Stimulated activated CD4-positive, alpha-beta T cell treated with anti-CD3 and anti-CD28 coated beads, Interleukin-12 subunit alpha, Interleukin-12 subunit beta, amount 100 ng/mL, for 48 hours (primary cell): ENCODE data around the gene IL1RAPL1.
"Not testable (repeated sequence)": the region's sequence is repeated elsewhere in the genome, so short reads cannot be mapped to it uniquely, and the experiment has no call there.

ENCODE experiments used
- DNase-seq, 3 donors: peaks; one replicate each; pipeline ENCODE4 v3.0.0-alpha.2; 2020; ENCODE audit warnings: low read depth in 2 of 3, low spot score in 1 of 3

The IL1RAPL1 gene

DNA sequence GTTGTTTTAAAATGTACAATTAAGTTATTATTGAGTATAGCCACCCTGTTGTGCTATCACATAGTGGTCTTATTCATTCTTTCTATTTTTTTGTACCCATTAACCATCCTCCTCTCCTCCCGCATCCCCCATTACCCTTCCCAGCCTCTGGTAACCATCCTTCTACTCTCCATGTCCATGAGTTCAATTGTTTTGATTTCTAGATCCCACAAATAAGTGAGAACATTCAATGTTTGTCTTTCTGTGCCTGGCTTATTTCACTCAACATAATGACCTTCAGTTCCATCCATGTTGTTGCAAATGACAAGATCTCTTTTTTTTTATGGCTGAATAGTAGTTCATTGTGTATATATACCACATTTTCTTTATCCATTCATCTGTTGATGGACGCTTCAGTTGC lies 179.3 kb downstream of the IL1RAPL1 start:
- DNase-seq, result not testable (repeated sequence)

DNA sequence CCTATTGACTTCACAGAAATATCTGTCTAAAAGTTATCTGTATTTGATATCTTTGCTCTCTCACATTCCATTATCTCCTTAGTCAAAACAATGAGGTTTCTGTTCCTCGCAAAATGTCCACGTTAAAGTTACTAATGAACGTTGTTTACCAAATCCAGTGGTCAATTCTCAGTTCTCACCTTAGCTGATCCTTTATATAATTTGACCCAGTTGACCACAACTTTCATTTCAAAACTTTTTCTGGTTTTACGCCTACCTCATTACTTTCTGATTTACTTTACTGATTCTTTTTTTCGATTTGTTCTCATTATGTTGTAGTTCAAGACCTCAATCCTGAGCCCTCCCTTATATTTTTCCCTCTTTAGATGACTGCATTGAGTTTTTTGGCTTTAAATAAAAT lies 186.6 kb downstream of the IL1RAPL1 start:
- DNase-seq, result no peak

DNA sequence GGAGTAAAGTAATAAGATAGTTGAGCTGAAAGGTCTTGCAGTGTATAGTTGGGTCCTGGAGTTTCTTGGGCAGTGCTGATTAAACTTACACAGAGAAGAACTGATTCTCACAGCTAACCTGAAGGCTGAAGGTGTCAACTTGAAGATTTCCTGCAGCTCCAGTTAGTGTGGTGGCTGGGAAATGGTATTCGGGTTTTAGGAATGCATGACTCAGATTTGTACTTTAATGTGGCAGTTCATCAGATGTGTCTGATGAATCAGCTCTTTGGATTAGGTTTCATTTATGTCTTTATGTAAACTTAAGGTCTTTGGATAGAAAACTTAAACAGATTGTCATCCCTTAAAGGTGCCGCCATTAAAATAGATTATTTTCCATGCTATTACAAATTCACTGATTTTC lies 200.0 kb downstream of the IL1RAPL1 start:
- DNase-seq, result no peak

DNA sequence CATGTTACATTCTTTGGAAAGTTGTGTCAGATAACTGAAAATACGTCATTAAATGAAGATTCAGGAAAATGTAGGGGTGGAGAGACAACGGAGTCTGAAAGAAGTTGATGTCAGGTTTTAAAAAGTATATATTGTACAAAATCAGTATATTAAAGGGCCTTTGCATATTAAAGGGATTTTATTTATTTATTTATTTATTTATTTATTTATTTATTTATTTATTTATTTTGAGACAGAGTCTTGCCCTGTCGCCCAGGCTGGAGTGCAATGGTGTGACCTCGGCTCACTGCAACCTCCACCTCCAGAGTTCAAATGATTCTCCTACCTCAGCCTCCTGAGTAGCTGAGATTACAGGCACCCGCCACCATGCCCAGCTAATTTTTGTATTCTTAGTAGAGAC lies 213.4 kb downstream of the IL1RAPL1 start:
- not testable (repeated sequence) for DNase-seq

DNA sequence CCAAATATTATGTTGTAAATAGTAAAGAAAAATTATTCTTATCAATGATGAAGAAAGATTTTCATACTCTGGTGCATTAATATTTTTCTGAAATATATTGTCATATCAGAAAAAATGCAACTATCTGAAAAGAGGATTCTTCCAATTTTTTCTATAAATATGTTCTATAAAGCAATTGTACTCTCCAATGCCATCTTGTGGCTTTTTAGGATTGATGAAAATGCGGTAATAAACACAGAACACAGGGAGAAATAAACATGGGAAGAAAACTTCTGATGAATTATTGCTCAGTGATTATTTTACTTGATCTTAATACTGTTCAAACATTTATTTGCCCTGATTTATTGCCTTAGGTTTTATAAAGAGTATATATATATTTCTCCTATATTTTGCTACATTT lies 215.4 kb downstream of the IL1RAPL1 start:
- DNase-seq, result no peak

DNA sequence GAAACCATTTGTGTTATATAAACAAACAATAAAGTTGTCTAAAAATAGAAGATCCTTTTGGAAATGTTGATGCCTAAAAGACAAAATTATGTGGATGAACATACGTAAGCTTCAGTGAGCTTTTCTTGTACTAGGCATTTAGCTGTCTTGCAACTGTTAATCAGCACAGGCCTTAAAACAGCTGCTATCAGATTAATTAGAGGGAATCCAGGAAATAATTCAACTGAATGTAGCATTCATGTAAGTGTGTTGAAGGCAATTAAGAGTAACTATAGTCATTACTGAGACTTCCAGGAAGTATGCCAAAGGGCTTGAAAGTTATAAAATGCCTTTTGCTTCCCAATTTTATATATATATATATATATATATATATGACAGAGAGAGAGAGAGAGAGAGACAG lies 248.7 kb downstream of the IL1RAPL1 start:
- no peak for DNase-seq

DNA sequence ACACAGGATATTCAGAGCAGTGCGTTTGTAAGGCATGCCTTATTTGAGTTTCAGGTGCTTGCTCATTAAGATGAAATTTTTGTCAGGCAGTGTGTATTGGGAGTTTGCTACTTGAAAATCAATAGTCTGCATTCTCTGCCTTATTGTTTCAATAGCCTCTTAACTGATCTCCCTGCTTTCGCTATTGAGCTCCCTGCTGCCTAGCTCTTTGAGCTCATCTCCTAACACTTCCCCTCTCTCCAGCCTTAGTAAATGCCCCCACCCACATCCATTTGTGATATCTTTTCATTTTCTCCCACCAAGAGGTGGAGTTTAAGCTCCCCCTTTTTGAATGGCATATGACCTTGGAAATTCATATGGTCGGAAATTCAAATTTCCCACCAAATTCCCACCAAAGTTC lies 256.6 kb downstream of the IL1RAPL1 start:
- DNase-seq, result no peak

DNA sequence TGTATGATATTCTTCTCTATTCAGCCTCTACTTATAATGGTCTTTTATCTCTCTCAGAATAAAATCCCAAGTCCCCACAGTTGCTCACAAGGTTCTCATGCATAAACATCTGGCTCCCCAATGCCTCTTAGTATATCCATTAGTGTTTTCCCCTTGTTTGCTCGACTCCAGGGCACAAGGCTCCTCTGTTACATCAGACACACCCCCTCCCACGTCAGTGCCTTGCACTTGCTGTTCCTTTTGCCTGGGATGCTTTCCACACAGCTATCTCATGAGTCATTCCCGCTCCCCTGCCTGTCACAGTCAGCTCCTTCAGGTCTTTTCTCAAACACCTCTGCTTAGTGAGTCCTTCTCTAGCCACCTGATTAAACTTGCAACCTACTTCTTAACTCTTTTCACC lies 260.2 kb downstream of the IL1RAPL1 start:
- no peak for DNase-seq

DNA sequence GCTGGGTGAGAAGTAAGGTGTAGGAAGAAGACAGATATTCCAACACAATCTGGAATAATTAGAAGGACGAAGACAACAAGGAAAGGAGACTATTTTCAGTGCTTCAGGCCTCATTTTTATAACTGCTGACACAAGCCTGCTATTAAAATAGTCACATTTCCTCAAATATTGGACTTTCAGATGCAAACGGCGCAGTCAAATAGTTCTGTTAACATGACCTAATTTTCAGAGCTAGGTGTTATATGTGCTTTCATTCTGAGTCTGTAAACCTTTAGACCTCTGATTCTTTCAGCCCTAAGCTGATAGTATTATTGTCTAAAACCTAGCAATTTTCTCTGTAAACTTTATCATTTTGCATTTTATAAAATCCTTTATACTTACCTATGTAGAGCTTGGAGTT lies 261.5 kb downstream of the IL1RAPL1 start:
- DNase-seq, result no peak

DNA sequence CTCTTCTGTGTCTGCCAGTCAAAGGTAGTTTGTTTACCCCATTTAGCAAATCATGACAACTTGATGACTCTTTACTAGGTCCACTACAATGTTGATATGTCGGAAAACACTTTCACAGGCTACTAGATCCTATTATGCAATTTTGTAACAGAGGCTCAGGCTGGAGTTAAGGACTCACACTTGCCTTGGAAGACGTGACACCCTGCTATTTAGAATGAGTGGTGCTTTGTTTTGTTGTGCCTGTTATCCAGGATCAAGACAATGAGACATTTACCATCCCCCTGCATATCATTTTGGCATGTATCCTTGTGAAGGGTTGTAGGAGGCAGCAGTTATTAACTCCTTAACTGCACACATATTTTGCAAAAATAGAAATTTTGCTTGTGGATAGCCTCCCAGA lies 263.7 kb downstream of the IL1RAPL1 start:
- DNase-seq, result no peak

DNA sequence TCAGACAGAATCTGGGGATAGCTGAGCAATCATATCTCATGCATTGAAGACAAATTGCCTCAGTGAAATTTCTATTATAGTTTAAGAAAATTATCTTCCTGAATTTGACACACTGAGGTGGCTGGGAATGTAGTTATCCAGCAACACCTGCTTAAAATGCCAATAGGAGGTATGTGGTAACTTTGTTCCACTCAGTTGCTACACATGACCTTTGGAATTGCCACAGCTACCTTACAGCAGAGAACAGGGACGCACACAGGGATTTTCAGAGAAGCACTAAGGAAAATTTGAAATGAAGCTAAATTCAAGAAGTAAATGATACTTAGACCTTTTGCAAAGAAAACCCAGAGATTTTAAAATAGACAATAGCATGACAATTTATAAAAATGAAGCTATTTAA lies 264.6 kb downstream of the IL1RAPL1 start:
- DNase-seq, result no peak

DNA sequence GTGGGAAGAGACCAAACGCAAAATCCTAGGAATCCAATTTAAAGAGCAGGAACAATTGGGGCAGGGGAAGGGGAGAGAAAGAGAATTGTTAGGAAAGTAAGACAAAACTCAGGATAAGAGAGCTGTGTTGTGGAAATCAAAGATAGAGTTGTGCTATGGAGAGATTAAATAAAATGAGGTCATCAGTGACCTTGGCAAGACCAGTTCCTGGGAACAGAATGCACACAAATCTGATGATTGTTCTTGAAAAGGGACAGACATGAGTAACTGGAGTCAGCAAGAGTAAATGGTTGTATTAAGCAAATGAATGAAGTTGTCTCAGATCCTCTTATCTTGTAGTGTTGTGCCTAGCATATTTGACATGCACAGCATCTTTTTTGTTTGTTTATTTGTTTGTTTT lies 267.4 kb downstream of the IL1RAPL1 start:
- DNase-seq, result no peak

DNA sequence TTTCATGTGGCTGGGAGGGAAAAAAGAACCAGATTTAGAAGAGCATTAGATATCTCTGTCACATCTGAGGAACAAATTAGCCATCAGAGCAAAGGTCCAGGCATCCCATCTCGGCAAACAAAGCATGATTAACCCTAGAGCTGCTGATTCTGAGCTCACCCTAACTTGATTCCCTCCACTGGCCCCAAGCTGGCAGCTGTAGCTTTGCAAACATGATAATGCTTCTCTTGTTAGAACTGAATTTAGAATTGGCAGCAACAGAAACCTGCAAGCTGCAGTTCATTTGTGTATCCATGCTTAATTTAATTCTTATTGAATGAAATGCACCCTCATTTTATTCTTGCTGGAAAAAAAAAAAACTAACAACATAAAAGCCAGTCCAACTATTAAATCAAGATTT lies 289.2 kb downstream of the IL1RAPL1 start:
- DNase-seq, result no peak

DNA sequence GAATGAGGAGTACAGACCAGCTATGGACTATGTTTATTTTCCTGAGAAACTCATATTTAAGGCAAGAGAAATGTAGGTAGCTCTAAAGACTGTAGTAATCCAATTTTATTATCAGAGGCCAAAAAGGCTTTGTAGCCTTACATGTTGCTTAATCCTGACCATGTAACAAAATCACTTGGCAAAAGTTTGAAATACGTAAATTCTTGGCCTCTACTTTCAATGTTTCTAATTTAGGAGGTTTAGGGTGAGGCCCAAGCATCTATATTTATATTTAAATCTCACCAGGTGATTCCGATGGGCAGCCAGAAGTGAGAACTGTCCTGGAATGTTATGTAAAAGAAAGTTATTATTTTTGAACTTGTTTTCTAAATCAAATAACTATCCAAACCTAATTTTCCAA lies 289.7 kb downstream of the IL1RAPL1 start:
- DNase-seq, result no peak

DNA sequence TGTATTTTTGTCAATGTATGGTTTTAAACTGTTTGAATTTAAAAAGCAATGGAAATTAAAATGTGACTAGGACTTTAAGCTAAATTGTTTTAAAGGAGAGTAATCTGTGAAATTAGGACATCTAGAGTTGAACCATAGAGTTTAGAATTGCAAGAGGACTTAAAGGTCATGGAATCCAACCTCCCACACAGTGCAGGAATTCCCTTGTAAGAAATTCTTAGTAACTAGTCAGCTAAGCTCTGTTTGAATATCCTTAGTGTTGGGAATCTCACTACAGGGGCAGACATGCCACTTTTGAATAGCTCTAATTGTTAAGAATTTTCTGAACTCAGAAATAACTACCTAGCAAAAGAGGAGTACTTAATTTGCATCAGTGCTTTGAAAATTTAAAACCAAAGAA lies 292.9 kb downstream of the IL1RAPL1 start:
- DNase-seq, result no peak

DNA sequence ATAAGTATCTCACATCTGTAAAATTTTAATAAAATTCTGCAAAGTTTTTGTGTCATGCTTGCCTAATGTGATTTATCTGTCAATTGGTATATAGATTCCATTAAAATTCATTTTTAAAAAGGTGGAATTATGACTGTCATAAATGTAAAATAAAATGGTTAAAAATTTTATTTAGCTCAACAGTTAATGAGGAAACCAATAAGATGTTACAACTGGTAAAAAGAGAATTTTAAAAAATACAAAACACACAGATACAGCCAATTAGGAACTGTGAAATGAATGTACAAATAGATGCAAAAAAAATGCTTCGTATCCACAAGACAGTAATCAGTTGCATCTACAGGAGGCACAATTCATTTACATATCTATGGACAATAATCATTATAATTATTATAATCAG lies 297.6 kb downstream of the IL1RAPL1 start:
- DNase-seq, result no peak

DNA sequence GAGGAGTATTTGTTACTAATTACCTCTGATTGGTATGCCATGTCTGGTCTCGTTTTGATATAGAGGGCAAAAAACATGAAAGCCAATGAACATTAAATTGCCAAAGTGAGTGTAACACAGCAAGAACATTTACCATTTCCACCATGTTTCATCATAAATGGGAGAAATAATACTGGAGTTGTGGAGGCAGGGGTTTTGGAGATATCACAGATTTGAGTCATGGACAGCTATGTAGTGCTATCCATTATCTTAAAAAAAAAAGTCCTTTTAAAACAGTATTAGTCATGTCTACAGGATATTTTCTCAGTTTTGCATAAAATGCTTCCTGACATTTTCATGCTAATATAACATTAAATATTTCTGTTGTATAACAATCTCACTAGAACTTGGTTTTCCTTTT lies 301.2 kb downstream of the IL1RAPL1 start:
- DNase-seq, result no peak

DNA sequence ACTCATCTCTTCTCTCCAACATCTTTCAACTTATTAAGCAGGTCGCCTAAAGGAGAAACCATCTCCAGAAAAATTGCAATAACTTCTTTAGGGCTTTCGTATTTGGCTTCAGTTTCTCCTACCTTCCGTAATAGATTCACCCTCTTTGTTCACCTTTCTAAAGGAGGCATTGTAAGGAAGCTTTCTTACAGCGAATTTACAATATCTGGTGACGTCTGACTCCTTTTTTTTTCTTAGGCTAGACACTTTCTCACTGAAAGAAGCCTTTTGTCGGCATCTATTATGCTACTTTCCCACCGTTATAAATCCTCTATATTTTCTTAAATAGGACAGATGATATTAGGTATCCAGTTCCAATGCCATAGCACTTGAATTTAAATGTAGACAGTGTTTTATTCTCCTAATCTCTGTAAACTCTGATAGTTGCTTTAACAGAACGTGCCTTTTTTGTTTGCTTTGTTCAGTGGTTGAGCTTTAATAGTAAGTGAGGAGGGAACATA lies 302.4 kb downstream of the IL1RAPL1 start:
- no peak for DNase-seq

DNA sequence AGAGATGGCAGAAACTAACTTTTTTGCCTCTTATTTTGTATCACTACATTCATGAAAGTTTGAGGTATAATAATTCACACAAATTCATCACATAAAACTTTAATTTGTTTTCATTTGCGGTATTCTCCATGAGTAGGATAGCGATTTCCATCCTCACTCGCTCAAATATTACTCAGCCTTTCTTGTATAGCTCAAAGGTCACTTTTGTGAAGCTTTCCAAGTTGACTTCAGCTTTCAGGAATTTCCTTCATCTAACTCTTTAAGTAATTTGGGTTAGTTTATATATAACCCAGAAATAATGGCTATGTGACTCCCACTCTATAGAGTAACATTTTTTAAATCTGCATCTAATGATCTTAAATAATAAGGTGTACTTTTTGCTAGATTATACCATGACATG lies 314.4 kb downstream of the IL1RAPL1 start:
- DNase-seq, result no peak

DNA sequence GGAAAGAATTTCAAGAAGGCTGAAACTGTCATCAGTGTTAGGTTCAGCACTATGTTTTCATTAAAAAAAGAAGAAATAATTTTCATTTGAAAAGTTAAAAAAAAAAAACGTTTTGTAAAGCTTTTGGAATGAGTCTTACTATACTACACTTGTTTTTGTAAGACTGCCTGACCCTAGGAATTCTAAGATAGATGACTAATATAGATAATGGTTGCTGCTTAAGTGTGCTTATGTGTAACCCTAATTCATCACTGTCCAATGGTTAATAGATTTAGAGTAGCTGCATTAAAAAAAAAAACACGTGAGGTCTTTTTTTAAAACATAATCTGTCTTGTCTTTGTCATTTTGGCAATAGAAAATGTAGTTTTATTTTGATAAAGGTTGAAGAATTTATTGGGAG lies 323.2 kb downstream of the IL1RAPL1 start:
- no peak for DNase-seq

DNA sequence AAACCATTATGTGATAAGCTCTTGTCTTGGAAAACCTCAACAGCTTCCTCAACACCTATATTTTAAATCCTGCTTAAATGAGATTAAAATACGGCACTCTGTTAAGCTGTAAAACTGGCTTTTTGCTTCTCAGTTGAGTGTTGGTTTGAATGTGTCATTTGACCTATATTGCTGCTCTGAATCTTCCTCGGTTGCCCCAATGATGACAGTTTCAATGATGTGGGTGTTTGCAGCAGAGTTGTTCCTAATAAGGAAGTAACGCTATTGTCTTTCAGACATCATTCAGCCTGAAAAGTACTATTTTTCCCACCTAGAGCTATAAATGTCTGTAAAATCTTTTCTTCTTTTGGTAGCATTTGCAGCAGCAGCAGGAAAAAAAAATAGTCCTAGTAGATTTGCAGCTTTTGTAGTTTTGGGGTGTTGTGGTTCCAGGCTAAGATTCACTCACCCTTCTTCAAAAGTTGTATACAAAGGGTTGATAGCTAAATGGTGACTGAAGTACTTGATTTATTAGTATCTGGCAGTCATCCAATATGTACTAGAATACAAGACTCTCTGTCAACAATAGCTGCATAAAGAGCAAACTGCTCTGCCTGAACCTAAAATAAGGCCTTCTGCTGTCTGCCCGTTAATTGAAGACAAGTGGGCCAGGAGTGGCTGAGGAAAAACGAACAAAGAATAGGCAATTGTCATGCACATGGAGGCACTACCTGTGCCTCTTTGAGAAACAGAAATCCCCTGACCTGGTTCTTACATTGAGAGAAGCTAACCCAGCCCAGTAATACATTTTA lies 333.1 kb downstream of the IL1RAPL1 start:
- DNase-seq, result no peak

DNA sequence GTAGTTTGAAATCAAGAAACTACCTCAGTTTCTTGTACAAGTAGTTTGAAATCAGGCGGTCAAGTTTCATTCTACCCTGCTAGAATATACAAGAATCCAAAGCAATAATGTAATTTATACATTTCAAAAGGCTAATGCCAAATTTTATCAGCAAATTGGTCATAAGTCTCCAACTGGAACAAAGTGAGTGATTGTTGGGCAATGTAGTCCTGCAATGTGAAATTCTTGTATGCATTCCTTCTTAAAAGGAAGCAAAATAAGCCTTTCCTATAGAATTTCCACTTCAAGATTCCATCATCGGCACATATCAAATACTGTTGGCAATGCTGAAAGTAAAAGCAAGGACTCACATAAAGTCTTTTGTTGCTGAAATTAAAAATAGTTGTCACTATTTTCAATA lies 334.9 kb downstream of the IL1RAPL1 start:
- no peak for DNase-seq

DNA sequence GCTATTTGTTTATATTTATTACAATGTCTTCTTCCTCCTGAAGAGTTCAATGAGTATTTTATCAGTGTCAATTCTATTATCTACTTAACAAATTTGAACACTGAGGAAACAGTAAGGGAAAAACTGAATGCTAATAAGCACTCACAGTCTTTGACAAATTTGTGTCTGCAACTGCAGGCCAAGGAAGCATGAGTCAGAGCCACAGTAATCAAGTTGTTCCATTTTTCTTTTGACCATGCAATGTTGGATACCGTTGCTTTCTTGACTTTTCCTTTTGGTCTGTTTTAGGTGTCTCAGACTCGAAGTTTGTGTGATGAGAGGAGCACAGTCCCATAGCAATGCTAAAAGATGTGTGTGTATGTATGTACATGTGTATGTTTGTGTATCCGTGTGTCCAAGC lies 359.6 kb downstream of the IL1RAPL1 start:
- DNase-seq, result no peak
